Mucosa of rectum (tissue), 2 donors: ENCODE measurements around the gene OTOGL.

ENCODE experiments used
- H3K27ac ChIP-seq, 2 donors: one replicate each; pipeline ENCODE4 v1.7.0; 2013; ENCODE audit warnings: inconsistent platforms in 2 of 2, low read depth in 2 of 2, low read length in 2 of 2
- H3K27me3 ChIP-seq, 2 donors: one replicate each; pipeline ENCODE4 v1.7.0; 2013; ENCODE audit warnings: low read length in 2 of 2; ENCODE audit not compliant: control insufficient read depth in 2 of 2, insufficient read depth in 2 of 2
- H3K36me3 ChIP-seq, 2 donors: one replicate each; pipeline ENCODE4 v1.7.0; 2013; ENCODE audit warnings: low read length in 2 of 2; ENCODE audit not compliant: control insufficient read depth in 2 of 2, insufficient read depth in 2 of 2
- H3K4me1 ChIP-seq, 2 donors: one replicate each; pipeline ENCODE4 v1.7.0; 2013; ENCODE audit warnings: low read length in 2 of 2, mild to moderate bottlenecking in 1 of 2; ENCODE audit not compliant: control insufficient read depth in 2 of 2, insufficient read depth in 2 of 2
- H3K4me3 ChIP-seq, 2 donors: one replicate each; pipeline ENCODE4 v1.7.0; 2013; ENCODE audit warnings: low read length in 2 of 2
- H3K9ac ChIP-seq, 2 donors: one replicate each; pipeline ENCODE4 v1.7.0; 2013; ENCODE audit warnings: low read length in 2 of 2, low read depth in 1 of 2, mild to moderate bottlenecking in 1 of 2
- H3K9me3 ChIP-seq, 2 donors: one replicate each; pipeline ENCODE4 v1.7.0; 2013; ENCODE audit warnings: low read length in 2 of 2; ENCODE audit not compliant: control insufficient read depth in 2 of 2
- donor health status: healthy.
- donor health status: Normal muscosa, but diverticular disease.

The OTOGL gene

DNA sequence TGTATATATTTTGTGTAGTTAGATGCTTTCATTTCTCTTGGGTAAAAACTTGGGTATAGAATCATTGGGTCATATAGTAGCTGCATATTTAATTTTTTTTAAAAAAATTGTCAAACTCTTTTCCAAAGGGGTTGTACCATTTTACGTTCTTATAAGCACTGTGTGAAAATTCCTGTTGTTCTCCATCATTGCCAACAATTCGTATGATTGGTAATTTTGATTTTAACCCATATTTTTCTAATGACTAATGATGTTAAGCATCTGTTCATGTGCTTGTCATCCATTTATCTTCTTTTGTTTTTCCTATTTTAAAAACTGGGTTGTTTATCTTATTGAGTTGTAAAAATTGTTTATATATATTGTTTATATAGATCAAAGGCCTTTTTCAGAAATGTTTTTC is 77.4 kb downstream of the OTOGL start:
- no peak overlapping the region for H3K4me3 ChIP-seq
- H3K27ac ChIP-seq = no peak overlapping the region
- no peaks in the 10 kb centered on the region for H3K27me3 ChIP-seq
- H3K9ac ChIP-seq = no peak overlapping the region
- H3K36me3 ChIP-seq = no peaks in the 10 kb centered on the region
- H3K4me1 ChIP-seq = no peaks in the 10 kb centered on the region
- no peaks in the 10 kb centered on the region for H3K9me3 ChIP-seq

DNA sequence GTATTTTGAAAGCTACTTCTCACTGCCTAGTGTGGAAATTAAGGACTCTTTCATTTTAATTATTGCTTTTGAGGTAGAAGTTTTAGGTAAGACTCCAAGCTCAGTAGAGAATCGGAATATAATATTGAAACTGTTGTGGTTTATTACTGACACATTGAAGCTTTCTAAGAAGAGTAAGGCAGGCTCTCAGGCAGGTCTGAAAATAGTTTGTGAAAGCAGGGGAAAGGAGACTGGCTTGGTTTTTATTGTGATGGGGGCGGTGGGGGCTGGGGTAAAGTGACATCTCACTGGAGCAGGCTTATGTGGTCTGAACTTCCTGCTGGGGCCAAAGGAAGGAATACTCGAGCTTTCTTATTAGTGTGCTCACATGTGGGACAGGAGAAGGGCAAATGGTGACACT is 79.5 kb downstream of the OTOGL start:
- H3K27ac ChIP-seq = no peak overlapping the region
- H3K27me3 ChIP-seq = no peaks in the 10 kb centered on the region
- H3K9me3 ChIP-seq = no peaks in the 10 kb centered on the region
- no peak overlapping the region for H3K9ac ChIP-seq
- no peaks in the 10 kb centered on the region for H3K4me1 ChIP-seq
- no peaks in the 10 kb centered on the region for H3K36me3 ChIP-seq
- H3K4me3 ChIP-seq = no peak overlapping the region

DNA sequence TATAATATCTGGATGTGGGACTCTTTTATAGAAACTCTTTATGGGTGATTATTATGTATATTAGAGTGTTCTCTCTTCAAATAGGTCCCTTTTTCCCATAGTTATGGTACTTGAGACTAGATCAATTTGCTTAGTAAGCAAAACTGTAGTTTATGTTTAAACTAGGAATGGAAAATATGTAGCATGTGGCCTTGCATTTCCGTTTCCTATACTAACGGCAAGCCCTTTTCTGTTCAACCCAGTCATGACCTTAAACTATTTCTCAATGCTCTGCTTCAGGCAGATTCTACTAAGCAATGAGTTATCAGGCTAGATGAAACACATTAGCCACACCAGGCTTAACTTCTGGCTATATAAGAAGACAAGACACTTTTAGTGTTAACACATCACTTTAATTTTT is 84.6 kb downstream of the OTOGL start:
- H3K27ac ChIP-seq = no peak overlapping the region
- H3K4me1 ChIP-seq = peaks cover 0 to 3% of the 10 kb centered on the region in 2 donors
- H3K9ac ChIP-seq = no peak overlapping the region
- no peaks in the 10 kb centered on the region for H3K36me3 ChIP-seq
- H3K4me3 ChIP-seq = no peak overlapping the region
- no peaks in the 10 kb centered on the region for H3K9me3 ChIP-seq
- no peaks in the 10 kb centered on the region for H3K27me3 ChIP-seq

DNA sequence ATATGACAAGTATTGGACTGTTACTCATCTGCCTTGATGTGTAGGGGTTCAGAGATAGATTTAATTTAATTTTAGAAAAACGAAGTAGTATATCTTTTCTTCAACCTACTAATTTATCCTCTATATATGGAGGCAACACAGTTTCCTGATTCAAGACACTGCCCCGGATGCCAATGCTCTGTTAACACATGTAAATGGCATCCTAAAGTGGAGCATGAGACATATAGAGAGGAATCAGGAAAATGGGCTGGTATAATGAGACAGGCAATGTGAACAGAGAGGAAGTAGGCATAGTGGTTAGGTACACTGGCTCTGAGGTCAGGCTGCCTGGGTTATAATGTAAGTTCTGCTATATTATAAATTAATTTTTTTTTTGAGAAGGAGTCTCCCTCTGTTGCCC is 85.6 kb downstream of the OTOGL start:
- Histone ChIP-seq H3K4me1 (peaks cover 0 to 3% of the 10 kb centered on the region in 2 donors), H3K27me3 (no peaks in the 10 kb centered on the region), H3K9ac (no peak overlapping the region), H3K27ac (no peak overlapping the region), H3K4me3 (no peak overlapping the region), H3K9me3 (no peaks in the 10 kb centered on the region), H3K36me3 (no peaks in the 10 kb centered on the region)

DNA sequence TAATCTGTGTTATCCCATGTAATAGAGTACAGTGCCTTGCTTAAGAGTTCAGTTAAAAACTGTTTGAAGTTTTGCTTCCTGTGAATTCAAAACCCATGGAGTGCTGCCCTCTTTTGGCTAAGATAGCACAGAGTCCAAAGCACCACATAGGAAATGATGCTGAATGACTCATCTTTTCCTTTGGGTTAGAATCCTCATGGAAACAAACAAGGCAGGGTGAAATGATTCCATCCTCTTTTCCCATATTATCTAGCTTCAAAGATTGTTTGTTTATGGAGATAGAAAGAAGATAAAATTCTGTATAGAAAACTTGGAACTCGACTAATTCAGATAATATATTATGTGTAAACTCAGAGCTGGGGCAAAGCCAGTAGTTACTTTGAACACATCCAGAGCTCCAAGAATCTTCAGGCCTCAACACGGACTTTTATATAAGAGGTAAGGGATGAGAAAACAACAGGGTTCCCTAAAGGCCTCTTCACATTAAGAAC is 87.4 kb downstream of the OTOGL start:
- no peaks in the 10 kb centered on the region for H3K27me3 ChIP-seq

DNA sequence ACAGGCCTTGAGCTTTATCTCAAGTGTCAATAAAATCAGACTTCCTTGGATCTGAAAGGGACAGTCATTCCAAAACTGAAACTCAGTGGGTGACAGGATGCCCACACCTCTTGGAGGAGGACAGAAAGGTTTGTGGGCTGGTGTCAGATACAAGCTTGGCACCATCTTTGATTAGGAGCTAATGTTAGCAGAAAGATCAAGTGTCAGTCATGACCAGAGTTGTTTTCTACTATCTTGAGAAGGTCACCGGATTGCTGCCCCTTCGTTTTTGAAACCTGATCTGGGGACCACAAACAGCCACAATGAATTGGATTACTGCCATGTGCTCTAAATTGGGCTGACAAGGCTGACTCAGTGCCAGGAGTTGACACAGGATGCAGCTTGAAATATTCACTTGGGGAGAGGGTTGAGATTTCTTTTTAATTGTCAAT is 88.3 kb downstream of the OTOGL start:
- H3K9me3 ChIP-seq = no peaks in the 10 kb centered on the region
- H3K27ac ChIP-seq = peak overlapping the region in 1 of 2 donors; percentile 33
- no peaks in the 10 kb centered on the region for H3K27me3 ChIP-seq

More for the DNA sequence above, 87.4 kb downstream of the OTOGL start:
- Histone ChIP-seq H3K9me3 (no peaks in the 10 kb centered on the region), H3K9ac (no peak overlapping the region), H3K36me3 (no peaks in the 10 kb centered on the region), H3K4me3 (no peak overlapping the region), H3K27ac (peak overlapping the region; percentile 33 to 63), H3K4me1 (peaks cover 0 to 3% of the 10 kb centered on the region in 2 donors)

DNA sequence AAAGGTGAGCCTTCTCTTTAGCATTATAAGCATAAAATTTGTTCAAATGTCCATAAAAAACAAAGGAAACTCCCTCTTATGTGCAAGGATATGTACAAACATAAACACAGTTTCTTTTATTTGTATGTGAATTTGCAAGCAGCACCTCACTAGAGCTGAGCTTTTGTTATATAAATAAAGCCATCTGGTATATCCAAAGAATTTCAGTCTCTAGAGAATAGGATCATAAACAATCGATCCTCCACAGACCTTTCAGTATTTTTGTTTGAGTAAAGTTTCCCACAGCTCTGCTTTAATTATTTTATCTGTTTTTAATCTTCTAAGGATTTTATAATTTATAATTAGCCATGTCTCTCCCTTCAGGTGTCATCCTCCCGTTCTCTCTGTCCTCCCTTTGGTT is 89.2 kb downstream of the OTOGL start:
- Histone ChIP-seq H3K4me1 (peaks cover 0 to 3% of the 10 kb centered on the region in 2 donors), H3K27me3 (no peaks in the 10 kb centered on the region), H3K9me3 (no peaks in the 10 kb centered on the region), H3K4me3 (no peak overlapping the region), H3K27ac (no peak overlapping the region), H3K36me3 (no peaks in the 10 kb centered on the region), H3K9ac (no peak overlapping the region)

More for the DNA sequence above, 88.3 kb downstream of the OTOGL start:
- Histone ChIP-seq H3K36me3 (no peaks in the 10 kb centered on the region), H3K4me3 (no peak overlapping the region), H3K9ac (no peak overlapping the region), H3K4me1 (peaks cover 0 to 3% of the 10 kb centered on the region in 2 donors)

DNA sequence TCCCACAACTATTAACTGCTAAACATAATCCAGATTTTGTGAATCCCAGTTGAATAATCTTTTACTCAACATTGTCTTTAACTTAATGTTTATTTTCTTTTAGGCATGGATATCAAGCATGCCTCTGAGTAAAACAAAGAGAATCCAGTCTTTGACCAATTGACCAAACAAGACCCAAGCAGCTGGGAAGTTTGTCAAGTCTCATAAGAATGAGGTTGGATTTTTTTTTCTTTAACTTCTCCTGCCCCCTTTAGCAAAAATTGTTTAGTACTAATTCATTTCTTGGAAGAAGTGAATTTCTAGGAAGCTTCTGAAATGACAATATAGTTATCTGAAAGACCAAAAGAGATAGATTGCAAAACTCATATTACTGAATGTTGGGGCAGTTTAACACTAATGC is 89.9 kb downstream of the OTOGL start:
- H3K4me3 ChIP-seq = no peak overlapping the region
- H3K9me3 ChIP-seq = no peaks in the 10 kb centered on the region
- H3K27me3 ChIP-seq = no peaks in the 10 kb centered on the region
- no peaks in the 10 kb centered on the region for H3K36me3 ChIP-seq
- no peak overlapping the region for H3K27ac ChIP-seq
- H3K4me1 ChIP-seq = peaks cover 0 to 3% of the 10 kb centered on the region in 2 donors
- H3K9ac ChIP-seq = no peak overlapping the region

DNA sequence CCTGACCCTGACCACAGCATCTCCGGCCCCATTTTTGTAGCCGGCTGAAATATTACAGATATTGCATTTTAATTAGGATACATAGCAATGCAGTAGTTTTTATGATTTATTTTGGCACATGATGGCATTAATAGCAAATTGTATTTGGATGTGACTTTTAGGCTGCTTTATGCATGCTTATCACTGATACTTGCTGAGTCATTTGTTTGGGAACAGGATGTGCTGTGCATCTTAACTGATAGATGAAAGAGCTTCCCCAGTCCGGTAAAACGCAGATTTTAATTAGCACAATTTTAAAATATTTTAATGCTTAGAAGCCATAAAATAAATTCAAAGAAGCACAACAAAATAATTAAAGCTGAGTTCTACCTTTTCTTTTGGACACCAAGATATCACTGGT is 90.7 kb downstream of the OTOGL start:
- no peak overlapping the region for H3K27ac ChIP-seq
- no peaks in the 10 kb centered on the region for H3K9me3 ChIP-seq
- H3K4me3 ChIP-seq = no peak overlapping the region
- peaks cover 0 to 3% of the 10 kb centered on the region in 2 donors for H3K4me1 ChIP-seq
- H3K27me3 ChIP-seq = no peaks in the 10 kb centered on the region
- H3K36me3 ChIP-seq = no peaks in the 10 kb centered on the region
- H3K9ac ChIP-seq = no peak overlapping the region

DNA sequence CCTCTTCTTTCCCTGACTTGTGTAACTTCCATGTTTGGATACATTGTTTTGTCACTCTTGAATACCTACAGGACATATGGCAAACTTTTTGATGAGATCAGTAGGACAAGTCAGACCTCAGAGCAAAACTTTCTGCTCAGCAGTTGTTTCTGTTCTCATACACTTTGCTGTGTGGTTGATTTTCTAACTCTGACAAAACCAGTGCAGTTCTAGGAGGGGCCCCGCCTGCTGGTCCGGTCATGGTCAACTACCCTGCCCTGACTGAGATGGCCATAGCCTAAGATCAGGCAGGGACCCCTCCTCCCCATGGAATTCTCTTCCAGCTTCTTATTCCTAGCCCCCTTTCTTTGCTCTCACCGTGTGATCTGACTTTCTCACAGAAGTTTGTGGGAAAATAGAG is 92.8 kb downstream of the OTOGL start:
- Histone ChIP-seq H3K4me1 (peaks cover 0 to 3% of the 10 kb centered on the region in 2 donors), H3K27ac (no peak overlapping the region), H3K9me3 (no peaks in the 10 kb centered on the region), H3K9ac (no peak overlapping the region), H3K36me3 (no peaks in the 10 kb centered on the region), H3K4me3 (no peak overlapping the region), H3K27me3 (no peaks in the 10 kb centered on the region)

DNA sequence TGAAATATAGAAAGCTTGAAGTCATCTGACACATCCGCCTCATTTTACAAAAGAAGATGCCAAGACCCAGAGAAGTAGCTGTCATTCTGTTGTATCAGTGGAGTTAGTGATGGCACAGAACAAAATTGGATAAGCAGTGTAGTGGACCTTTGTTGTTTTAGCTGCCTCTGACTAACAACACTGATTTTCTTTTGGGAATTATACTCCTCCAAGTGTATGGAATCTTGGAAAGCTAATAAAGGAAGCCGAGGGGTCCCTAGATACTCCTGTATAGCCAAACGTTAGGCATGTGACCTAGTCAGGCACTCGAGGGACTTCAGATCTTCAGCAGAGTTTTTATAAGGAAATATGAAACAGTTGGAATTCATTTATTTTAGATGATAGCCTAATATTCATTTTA is 94.5 kb downstream of the OTOGL start:
- Histone ChIP-seq H3K27me3 (no peaks in the 10 kb centered on the region), H3K27ac (no peak overlapping the region), H3K36me3 (no peaks in the 10 kb centered on the region), H3K9me3 (no peaks in the 10 kb centered on the region), H3K4me3 (no peak overlapping the region), H3K9ac (no peak overlapping the region), H3K4me1 (no peaks in the 10 kb centered on the region)
